Mucosa of rectum (tissue), 2 donors: ENCODE results near the gene DNAH8.

Experiments used
- H3K27ac ChIP-seq, 2 donors: one replicate each; pipeline ENCODE4 v1.7.0; 2013; ENCODE audit warnings: inconsistent platforms in 2 of 2, low read depth in 2 of 2, low read length in 2 of 2
- H3K27me3 ChIP-seq, 2 donors: one replicate each; pipeline ENCODE4 v1.7.0; 2013; ENCODE audit warnings: low read length in 2 of 2; ENCODE audit not compliant: control insufficient read depth in 2 of 2, insufficient read depth in 2 of 2
- H3K36me3 ChIP-seq, 2 donors: one replicate each; pipeline ENCODE4 v1.7.0; 2013; ENCODE audit warnings: low read length in 2 of 2; ENCODE audit not compliant: control insufficient read depth in 2 of 2, insufficient read depth in 2 of 2
- H3K4me1 ChIP-seq, 2 donors: one replicate each; pipeline ENCODE4 v1.7.0; 2013; ENCODE audit warnings: low read length in 2 of 2, mild to moderate bottlenecking in 1 of 2; ENCODE audit not compliant: control insufficient read depth in 2 of 2, insufficient read depth in 2 of 2
- H3K4me3 ChIP-seq, 2 donors: one replicate each; pipeline ENCODE4 v1.7.0; 2013; ENCODE audit warnings: low read length in 2 of 2
- H3K9ac ChIP-seq, 2 donors: one replicate each; pipeline ENCODE4 v1.7.0; 2013; ENCODE audit warnings: low read length in 2 of 2, low read depth in 1 of 2, mild to moderate bottlenecking in 1 of 2
- H3K9me3 ChIP-seq, 2 donors: one replicate each; pipeline ENCODE4 v1.7.0; 2013; ENCODE audit warnings: low read length in 2 of 2; ENCODE audit not compliant: control insufficient read depth in 2 of 2
- donor health status: healthy.
- donor health status: Normal muscosa, but diverticular disease.

DNAH8 gene

DNA sequence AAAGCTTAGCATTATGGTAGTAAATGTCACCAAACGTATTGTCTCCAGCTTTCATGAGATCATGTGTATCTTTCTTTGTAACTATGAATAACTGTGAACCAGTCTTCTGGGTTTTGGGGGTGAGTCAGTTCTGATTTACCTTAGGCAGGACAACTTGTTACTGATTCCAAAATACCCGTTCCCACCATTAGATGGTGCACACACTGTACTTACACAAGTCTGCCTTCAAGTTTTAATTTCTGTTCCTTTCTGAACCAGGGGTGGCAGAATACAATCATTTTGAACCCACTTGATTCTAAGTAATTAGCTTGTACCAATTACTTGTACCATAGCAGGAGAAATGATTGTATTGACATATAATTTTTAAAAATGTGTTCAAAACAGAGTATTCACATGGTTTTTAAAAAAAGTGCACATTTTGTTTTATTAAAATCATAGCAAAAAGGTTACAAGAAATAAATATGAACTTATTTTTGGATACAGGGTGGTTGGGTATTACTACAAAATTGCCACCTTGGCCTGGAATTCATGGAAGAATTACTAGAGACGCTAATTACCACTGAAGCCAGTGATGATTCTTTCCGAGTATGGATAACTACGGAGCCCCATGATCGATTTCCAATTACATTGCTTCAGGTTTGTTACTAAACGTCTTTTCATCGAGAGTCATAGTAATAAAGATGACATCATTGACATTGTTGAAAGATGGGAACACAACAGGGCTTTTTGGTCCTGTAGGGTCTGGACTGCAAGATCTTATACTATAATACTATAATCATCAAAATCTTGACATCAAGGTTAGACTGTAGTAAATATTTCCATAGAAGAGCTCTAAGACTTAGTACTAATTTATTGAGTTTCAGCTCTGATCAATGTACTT, 258.3 kb downstream of the DNAH8 start:
- H3K4me3 ChIP-seq, result no peak overlapping the region
- no peaks in the 10 kb centered on the region for H3K36me3 ChIP-seq
- H3K9me3 ChIP-seq, result no peaks in the 10 kb centered on the region
- peaks cover 3 to 6% of the 10 kb centered on the region in 2 donors for H3K27me3 ChIP-seq
- H3K4me1 ChIP-seq, result no peaks in the 10 kb centered on the region
- no peak overlapping the region for H3K9ac ChIP-seq
- no peak overlapping the region for H3K27ac ChIP-seq

DNA sequence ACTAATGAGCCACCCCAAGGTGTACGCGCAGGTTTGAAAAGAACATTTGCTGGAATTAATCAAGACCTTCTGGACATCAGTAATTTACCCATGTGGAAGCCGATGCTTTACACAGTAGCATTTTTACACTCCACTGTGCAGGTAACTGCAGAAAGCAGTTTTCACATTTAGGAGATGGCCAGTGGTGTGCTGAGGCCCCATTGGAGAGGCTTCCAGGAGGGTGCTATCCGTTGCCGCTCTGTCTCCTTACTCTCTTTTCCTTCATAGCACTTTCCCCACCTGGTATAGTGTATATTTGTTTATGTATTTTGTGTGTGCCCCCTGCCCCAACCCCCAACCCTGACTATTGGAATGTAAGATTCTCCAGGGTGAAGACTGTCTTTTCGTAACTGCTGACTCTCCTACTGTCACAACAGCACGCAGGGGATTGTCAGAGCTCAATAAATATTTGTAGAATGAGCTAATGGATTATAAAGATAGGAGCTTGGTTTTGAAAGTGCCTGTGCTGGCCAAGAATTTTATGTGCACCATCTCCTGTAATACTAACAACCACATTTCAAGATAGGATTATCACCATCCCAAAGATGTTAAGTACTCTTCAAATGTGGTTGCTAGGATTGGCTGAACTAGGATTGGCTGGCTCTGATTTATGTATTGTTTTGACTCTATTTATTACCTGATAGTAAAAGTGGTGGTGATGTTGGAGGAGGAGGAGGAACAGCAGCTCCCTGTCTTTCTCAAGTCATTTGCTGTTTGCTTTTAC, 259.5 kb downstream of the DNAH8 start:
- no peaks in the 10 kb centered on the region for H3K4me1 ChIP-seq
- H3K9me3 ChIP-seq, result no peaks in the 10 kb centered on the region
- no peak overlapping the region for H3K9ac ChIP-seq
- H3K4me3 ChIP-seq, result no peak overlapping the region
- H3K36me3 ChIP-seq, result no peaks in the 10 kb centered on the region
- H3K27me3 ChIP-seq, result peaks cover 10% of the 10 kb centered on the region in 2 donors
- H3K27ac ChIP-seq, result no peak overlapping the region

DNA sequence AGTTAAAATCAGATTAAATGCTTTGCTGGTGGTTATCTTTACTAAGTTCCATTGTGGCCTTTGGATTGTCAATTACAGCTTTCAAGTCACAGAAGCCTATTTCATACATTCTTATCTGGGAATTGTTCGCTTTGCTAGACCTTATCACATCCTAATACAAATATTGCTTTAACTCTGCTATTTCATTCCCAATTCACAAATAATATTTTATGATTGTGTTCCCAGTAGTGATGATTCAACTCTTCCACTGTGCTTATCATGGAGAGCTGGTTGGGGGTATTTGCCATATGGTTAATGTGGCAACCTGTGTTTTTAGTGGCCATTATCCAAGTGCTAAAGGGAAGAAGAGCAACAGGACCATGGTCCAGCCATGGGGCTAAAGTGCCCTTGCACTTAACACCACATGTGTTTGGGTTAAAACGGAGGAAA, 260.5 kb downstream of the DNAH8 start:
- H3K4me3 ChIP-seq, result no peak overlapping the region
- no peaks in the 10 kb centered on the region for H3K4me1 ChIP-seq
- H3K27me3 ChIP-seq, result peaks cover 10% of the 10 kb centered on the region in 2 donors
- H3K36me3 ChIP-seq, result no peaks in the 10 kb centered on the region
- no peak overlapping the region for H3K27ac ChIP-seq
- no peak overlapping the region for H3K9ac ChIP-seq
- no peaks in the 10 kb centered on the region for H3K9me3 ChIP-seq

DNA sequence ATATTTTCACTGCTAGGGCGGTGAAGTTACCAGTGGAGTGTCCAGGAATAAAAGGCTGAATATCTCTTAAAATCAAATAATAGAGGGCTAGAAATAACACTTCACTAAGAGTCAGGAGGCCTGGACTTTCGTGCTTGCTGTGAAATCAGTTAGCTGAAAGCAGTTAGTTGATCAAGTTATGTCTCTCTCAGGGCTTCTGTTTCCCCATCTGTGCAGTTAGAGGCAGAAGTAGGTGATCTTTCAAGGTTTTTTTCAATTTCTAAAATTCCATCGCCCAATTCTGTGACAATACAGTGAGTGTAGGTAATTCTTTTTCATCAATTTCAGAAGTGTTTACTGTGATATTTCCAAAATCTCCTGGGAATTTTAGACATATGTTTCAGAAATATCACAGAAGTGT, 260.9 kb downstream of the DNAH8 start:
- no peaks in the 10 kb centered on the region for H3K4me1 ChIP-seq

DNA sequence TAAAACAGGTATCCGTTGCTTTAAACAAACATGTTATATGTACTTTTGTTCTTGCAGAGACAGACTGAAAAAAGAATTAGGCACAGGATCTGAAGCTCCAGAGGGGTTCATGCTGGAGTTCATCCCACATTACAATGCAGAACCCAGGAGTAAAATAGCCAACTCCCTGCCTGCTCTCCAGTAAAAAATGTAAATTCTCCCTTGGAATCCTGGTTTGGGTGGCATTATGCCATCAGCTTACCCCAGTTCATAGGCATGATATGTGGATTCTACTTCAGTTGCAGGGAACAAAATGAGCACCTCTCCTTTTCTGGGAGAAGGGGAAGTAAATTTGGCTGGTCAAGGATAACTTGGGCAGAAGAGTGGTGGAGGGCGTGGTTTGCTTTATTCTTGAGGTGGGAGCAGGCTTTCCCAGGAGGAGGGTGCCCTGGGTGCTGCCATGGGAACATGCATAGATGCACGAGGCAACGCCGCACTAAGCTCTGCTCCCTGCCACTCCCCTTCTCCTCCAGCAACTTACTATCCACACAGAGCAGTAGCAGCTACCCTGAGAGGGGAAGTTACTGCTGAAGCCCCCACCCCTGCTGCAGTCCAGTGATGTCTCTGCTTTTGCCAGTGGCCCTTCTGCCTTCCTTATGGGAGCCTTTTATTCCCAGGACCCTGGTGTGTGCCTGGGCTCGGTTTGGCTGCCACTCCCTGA, 261.8 kb downstream of the DNAH8 start:
- Histone ChIP-seq H3K9me3 (no peaks in the 10 kb centered on the region), H3K9ac (no peak overlapping the region), H3K36me3 (no peaks in the 10 kb centered on the region), H3K27ac (no peak overlapping the region), H3K4me3 (no peak overlapping the region), H3K27me3 (peaks cover 10 to 12% of the 10 kb centered on the region in 2 donors), H3K4me1 (no peaks in the 10 kb centered on the region)

More for the DNA sequence above, 260.9 kb downstream of the DNAH8 start:
- H3K4me3 ChIP-seq, result no peak overlapping the region
- no peaks in the 10 kb centered on the region for H3K9me3 ChIP-seq
- H3K27ac ChIP-seq, result no peak overlapping the region
- peaks cover 10% of the 10 kb centered on the region in 2 donors for H3K27me3 ChIP-seq
- no peak overlapping the region for H3K9ac ChIP-seq
- no peaks in the 10 kb centered on the region for H3K36me3 ChIP-seq

DNA sequence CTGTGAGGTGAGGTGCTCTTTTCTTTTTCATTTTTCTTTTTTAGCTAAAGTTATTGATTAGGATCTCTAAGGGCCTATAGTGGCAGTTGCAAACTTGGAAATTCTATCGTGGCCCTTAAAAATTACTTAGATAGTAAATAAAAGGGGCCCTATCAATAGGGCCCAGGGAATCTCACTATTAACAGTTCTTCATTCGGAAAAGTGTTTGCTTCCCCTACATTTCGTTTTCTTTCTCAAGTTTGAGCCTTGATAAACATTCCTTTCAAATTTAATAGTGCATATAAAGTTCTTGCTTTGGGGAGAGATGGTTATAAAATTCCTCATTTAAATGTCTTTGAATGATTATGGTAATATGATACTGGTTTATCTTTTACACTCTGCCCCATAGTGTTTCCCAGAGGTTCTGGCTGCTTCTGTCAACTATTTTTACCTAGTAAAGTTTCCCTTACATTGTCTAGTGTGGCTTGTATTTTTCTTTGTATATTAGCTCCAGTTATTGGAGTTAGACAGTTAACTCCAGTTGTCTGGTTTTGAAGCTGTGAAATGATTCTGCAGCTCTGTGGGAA, 263.1 kb downstream of the DNAH8 start:
- H3K36me3 ChIP-seq, result no peaks in the 10 kb centered on the region
- H3K4me3 ChIP-seq, result no peak overlapping the region
- H3K9ac ChIP-seq, result no peak overlapping the region
- H3K9me3 ChIP-seq, result no peaks in the 10 kb centered on the region
- peaks cover 13 to 17% of the 10 kb centered on the region in 2 donors for H3K27me3 ChIP-seq
- H3K4me1 ChIP-seq, result no peaks in the 10 kb centered on the region
- H3K27ac ChIP-seq, result no peak overlapping the region

DNA sequence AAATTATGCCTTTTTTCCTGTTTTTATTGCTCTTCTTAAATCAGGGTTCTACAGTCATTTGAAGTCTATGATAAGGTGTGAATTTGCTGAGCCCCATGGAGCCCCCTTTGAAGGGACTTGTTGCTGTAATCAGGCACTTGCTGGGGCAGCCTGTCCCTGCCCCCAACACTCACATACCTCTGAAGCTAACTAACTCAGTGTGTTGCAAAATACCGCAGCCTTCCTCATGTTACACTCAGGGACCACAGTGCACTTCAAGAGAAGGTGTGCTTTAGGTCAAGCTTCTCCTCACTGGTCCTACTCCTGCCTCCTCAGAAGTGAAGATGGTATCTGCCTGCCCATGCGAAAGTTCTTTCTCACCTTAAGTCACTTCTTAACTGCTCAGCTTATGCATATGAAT, 267.4 kb downstream of the DNAH8 start:
- Histone ChIP-seq H3K27me3 (peaks cover 11 to 12% of the 10 kb centered on the region in 2 donors), H3K4me3 (no peak overlapping the region), H3K36me3 (no peaks in the 10 kb centered on the region), H3K9me3 (no peaks in the 10 kb centered on the region), H3K27ac (no peak overlapping the region), H3K4me1 (no peaks in the 10 kb centered on the region), H3K9ac (no peak overlapping the region)

DNA sequence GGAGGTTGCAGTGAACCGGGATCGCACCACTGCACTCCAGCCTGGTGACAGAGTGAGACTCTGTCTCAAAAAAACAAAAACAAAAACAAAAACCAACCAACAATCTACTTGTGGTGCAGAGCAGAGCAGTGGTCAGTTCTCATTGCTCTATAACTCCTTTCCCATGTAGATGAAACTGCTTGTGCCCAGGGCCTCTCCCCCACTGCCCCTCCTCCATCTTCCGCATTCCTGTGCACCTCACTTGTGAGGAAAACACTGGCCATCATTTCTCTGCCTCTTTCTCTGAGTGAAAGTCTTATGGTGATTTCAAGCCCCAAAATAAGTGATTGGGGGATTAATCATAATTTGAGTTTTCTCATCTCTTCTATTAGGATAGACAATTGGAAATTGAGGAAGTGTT, 269.6 kb downstream of the DNAH8 start:
- H3K9me3 ChIP-seq, result no peaks in the 10 kb centered on the region
- no peaks in the 10 kb centered on the region for H3K36me3 ChIP-seq
- no peak overlapping the region for H3K9ac ChIP-seq
- H3K4me3 ChIP-seq, result no peak overlapping the region
- no peak overlapping the region for H3K27ac ChIP-seq
- no peaks in the 10 kb centered on the region for H3K4me1 ChIP-seq
- H3K27me3 ChIP-seq, result peaks cover 5 to 7% of the 10 kb centered on the region in 2 donors

DNA sequence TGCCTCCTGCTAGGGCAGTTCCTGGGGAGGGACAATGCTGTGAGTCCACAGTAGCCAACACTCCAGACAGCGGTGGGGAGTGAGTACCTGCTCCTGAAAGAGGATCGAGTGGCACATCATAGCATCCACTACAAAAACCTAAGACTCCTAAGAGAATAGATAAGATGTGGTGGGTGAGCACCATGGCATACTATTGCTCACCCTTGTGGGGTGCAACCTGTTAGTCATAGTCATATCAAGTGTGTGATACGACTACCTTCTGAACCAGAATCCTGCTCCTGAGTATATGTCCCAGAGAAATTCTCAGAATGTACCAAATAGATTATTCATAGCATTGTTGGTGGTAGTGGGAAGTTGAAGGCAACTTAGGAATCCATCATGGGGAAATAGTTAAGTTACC, 270.7 kb downstream of the DNAH8 start:
- no peak overlapping the region for H3K4me3 ChIP-seq
- no peaks in the 10 kb centered on the region for H3K4me1 ChIP-seq
- no peaks in the 10 kb centered on the region for H3K36me3 ChIP-seq
- no peak overlapping the region for H3K9ac ChIP-seq
- H3K9me3 ChIP-seq, result no peaks in the 10 kb centered on the region
- H3K27ac ChIP-seq, result no peak overlapping the region
- peaks cover 5 to 7% of the 10 kb centered on the region in 2 donors for H3K27me3 ChIP-seq
